ENCODE results near the gene C14orf132.

The C14orf132 gene

DNA sequence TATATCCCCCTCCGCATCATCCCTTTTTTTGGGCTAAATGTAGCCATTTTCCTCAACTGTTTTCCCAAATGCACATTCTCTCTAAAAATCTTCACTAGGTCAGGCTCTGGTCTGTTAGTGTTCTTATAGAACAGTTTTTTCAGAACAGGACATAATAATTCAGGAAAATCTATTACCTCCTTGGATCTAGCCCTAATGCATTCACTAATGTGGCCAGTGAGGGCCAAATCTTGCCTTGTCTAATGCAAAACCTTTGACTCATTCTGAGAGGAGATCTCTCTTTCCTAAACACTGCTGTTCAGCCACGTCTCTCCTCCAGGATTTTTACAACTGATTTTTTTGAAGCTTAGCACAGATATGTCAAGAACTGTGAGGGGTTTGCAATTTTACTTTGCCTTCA lies 15.5 kb downstream of the C14orf132 start:
- TF ChIP-seq, protein P1, sequence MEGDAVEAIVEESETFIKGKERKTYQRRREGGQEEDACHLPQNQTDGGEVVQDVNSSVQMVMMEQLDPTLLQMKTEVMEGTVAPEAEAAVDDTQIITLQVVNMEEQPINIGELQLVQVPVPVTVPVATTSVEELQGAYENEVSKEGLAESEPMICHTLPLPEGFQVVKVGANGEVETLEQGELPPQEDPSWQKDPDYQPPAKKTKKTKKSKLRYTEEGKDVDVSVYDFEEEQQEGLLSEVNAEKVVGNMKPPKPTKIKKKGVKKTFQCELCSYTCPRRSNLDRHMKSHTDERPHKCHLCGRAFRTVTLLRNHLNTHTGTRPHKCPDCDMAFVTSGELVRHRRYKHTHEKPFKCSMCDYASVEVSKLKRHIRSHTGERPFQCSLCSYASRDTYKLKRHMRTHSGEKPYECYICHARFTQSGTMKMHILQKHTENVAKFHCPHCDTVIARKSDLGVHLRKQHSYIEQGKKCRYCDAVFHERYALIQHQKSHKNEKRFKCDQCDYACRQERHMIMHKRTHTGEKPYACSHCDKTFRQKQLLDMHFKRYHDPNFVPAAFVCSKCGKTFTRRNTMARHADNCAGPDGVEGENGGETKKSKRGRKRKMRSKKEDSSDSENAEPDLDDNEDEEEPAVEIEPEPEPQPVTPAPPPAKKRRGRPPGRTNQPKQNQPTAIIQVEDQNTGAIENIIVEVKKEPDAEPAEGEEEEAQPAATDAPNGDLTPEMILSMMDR (IDR thresholded peaks at IDR 0.05; ENCODE audit: insufficient read depth, low read depth, low read length, missing control alignments), result no peak
- DNase-seq (ENCODE audit: low read depth), result no peak
- H3K4me3 ChIP-seq (ENCODE audit: low read length), result no peak overlapping the region

DNA sequence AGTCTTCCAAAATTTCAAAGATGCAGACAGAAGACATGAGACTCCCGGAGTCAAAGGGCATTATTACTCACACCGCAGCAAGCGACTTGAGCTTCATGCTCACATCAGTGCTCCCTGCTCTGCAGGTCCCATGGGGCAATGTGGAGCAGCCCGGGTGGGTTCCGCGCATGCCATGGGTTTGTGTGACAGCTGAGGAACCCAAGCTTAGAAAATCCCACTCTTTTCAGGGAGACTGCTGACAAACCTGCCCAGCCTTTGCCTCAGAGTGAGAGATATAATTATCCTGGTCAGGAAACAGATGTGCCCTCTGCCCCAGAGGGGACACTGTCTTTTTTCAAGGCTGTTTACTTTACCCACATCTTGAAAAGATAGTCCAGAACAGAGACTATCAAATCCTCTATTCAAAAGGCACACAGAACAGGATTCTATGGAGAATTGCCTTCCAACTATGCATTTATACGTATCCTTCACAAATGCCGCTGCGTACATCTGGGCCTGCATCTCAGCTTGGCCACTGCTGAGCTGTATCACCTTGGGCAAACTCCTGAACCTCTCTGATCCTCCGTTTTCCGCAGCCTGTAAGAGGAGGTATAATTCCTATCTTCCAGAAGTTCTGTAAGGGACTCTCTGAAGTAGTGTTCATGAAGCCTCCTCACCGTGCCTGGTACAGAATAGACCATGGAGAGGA lies 16.0 kb downstream of the C14orf132 start:
- TF ChIP-seq, protein P1 (IDR thresholded peaks at IDR 0.05; ENCODE audit: insufficient read depth, low read depth, low read length, missing control alignments), result no peak
- no peak overlapping the region for H3K4me3 ChIP-seq (ENCODE audit: low read length)
- DNase-seq (ENCODE audit: low read depth), result no peak

- TF ChIP-seq, protein P1 (IDR thresholded peaks at IDR 0.05; ENCODE audit: insufficient read depth, low read depth, low read length, missing control alignments), result no peak
- no peak for DNase-seq (ENCODE audit: low read depth)
- H3K4me3 ChIP-seq (ENCODE audit: low read length), result no peak overlapping the region
Measured at GRCh38 chr14:96055753-96056508, 16.8 kb downstream of the C14orf132 start.

DNA sequence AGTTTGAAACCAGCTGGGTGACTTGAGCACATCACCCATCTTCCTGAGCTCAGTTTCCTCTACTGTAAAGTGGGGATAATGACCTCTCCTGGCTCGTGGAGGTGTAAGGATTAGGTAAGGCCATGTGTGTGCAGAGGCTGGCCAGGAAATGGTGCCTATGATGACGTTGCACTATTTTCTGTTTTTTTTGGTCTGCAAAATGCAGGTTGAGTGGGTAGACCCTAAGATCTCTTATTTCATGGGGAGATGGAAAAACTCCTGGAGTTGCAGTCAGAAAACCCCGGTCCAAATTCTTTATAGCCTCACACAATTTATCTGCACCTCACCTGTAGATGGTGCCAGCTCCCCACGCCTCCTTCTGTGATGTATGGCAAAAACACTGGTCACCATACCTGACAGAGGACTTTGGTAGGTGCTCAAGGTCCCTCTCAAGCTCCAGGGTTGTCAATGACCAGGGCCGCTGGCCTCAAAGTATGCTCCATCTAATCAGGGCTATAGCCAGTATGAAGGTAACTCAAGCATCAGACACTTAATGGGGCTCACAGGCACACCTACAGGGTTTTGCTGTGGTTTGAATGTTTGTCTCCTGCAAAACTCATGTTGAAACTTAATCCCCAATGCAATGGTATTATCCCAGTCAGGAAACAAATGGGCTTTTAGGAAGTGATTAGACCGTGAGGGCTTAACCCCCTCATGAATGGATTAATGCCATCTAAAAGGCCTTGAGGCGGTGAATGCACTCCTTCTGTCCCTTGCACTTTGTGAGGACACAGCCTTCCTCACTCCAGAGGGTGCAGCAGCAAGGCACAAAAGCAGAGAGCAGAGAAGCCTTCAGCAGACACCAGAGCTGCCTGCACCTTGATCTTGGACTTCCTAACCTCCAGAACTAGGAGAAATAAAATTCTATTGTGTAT lies 17.6 kb downstream of the C14orf132 start:
- DNase-seq (ENCODE audit: low read depth), result peak; percentile 46
- H3K4me3 ChIP-seq (ENCODE audit: low read length), result no peak overlapping the region
- TF ChIP-seq, protein P1 (IDR thresholded peaks at IDR 0.05; ENCODE audit: insufficient read depth, low read depth, low read length, missing control alignments), result peak; percentile 60

GRCh38 chr14:96057738-96058137 lies 18.6 kb downstream of the C14orf132 start:
- no peak for DNase-seq (ENCODE audit: low read depth)
- TF ChIP-seq, protein P1 (IDR thresholded peaks at IDR 0.05; ENCODE audit: insufficient read depth, low read depth, low read length, missing control alignments), result no peak
- no peak overlapping the region for H3K4me3 ChIP-seq (ENCODE audit: low read length)

- TF ChIP-seq, protein P1 (IDR thresholded peaks at IDR 0.05; ENCODE audit: insufficient read depth, low read depth, low read length, missing control alignments), result no peak
- H3K4me3 ChIP-seq (ENCODE audit: low read length), result no peak overlapping the region
- DNase-seq (ENCODE audit: low read depth), result no peak
Measured at GRCh38 chr14:96058576-96059200, 19.5 kb downstream of the C14orf132 start.
